GM21737 (cell line): Measurements from ENCODE around the gene CACNA2D4.
A peak's percentile ranks its signal among the peaks of the same experiment; 100 is the strongest.

Source experiments
- ATAC-seq: cut with Tn5 transposase; IDR thresholded peaks from one replicate; pipeline ENCODE4 v1.9.1; 2021; ENCODE audit warnings: mild to moderate bottlenecking, moderate library complexity; ENCODE audit not compliant: unreplicated experiment

CACNA2D4 gene

DNA sequence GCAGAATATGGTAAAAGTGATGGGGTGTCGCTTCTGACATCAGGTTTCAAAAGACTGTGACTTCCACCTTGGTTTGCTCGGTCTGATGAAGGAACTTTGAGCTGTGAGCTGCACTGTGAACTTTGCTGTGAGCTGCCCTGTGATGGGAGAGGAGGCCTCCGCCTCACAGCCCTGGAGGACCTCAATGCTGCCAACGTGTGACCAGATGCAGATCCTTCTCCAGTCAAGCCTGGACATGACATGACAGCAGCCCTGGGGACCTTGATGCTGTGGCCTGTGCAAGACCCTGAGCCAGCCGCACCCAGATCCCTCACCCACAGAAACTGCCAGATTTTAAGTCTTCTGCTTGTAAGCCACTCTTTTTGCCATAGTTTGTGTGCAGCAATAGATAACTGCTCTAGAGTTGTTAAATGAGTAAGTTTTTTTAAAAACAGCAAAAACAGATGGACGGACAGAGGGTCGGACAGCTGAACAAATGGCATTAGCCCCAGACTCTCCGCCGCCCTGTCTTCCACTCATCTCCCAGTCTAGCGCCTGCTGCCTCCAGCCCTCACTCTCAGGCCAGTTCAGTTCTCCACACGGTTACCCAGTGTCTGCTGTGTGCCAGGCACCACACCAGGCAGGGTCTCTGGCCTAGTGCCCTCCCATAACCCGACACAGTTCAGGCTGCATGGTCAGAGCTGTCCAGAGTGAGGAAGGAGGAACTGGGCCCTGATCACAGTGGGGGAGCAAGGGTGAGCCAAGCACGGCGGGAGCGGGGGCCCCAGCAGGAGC, 111.2 kb downstream of the CACNA2D4 start:
- ATAC-seq = no peak

DNA sequence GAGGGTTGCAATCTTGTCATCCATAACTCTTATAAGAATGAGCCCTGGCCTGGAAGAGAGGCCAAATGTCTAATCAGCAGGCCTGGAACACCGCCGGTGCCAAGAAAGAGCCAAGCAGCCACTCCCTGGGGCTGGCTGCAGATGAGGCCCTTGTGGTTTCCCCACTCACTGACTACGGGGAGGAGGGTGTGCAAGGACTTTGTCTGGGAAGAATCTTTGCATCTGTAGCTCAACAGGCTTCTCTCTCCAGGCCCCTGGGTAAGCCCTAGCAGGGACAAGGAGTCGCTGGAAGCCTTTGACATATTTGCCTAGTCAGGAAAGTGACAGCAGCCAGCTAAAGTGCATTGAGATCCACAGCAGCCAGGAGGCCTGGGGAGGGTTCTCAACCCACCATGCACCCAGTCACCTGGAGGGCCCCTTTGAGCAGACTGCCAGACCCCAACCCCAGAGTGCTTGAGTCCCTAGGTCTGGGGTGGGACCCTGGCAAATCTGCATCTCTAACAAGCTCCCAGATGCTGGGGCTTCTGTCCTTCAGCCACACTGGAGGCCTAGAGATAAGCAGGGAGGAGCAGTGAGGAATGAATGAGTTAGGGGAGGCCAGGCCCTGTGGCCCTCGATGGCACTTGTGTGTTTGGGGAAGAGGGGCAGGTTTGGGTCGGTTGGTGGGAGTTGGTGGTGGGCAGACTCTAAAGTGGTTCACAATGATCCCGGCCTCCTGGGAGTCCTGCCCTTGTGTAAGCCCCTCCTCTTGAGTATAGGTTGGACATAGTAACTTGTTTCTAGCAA, 112.0 kb downstream of the CACNA2D4 start:
- ATAC-seq = no peak

DNA sequence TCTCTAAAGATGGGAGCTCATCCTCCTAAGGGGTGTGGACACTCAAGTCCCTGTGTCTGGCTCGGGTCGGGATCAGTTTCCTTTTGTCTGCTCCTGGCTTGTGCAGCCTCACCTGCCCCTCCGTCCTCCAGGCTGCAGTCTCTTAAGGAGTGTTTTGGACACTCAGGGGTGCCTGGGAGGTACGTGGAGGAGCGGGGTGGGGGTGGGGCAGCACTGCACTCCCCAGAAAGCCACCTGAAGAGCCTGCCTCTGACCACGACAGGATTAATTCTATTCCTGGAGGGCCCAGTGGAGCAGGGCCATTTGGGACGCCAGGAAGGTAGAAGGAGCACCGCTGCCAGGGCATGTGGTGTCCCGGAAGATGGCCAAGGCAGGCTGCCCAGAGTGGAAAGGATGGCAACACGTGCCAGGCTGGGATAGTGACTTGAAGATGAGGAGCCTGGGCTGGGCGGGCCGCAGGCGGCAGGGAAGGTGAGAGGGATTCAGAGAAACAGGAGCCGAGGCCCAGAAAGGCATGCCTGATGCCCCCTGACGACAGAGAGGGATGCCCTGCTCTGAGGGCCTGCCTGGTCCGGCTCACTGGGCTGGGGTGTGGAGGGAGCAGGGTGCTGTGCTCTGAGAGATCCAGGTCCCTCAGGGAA, 112.9 kb downstream of the CACNA2D4 start:
- ATAC-seq = no peak

DNA sequence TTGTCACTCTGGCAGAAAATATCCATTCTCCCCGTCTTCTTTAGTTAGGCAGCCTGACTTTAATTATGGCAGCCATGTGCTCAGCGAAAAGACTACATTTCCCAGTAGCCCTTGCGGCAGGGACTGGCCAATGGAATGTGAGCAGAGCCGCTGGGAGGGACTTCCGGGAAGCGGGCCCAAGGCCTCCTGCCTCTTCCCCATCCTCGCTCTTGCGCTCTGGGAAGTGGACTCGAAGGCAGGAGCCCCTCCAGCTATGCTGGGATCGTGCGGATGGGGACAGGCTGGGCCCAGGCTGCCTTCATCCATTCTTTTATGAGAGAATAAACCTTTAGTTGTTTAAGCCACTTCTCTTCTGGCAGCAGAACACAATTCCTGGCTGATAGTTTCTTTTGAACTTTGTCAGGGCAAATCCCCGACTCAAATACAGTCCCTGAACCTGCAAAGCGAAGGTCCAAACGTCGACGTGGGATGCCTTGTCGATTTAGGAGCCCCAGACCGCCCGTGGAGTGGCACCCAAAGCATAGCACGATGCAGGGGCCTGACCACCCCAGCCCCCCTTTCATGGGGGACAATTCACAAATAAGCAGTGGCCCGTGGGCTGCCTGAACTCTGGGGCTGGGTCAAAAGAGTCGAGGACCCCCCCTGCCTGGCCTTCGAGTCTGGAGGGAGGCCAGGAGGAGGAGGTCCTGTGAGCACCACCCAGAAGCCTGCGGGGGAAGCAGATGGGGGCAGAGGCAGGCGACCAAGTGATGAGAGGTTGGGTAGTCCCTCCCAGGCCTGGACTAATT, 113.7 kb downstream of the CACNA2D4 start:
- ATAC-seq = no peak

GRCh38 chr12:1803736-1804135, 114.7 kb downstream of the CACNA2D4 start:
- ATAC-seq = no peak

GRCh38 chr12:1801303-1801975, 117.0 kb downstream of the CACNA2D4 start:
- no peak for ATAC-seq

DNA sequence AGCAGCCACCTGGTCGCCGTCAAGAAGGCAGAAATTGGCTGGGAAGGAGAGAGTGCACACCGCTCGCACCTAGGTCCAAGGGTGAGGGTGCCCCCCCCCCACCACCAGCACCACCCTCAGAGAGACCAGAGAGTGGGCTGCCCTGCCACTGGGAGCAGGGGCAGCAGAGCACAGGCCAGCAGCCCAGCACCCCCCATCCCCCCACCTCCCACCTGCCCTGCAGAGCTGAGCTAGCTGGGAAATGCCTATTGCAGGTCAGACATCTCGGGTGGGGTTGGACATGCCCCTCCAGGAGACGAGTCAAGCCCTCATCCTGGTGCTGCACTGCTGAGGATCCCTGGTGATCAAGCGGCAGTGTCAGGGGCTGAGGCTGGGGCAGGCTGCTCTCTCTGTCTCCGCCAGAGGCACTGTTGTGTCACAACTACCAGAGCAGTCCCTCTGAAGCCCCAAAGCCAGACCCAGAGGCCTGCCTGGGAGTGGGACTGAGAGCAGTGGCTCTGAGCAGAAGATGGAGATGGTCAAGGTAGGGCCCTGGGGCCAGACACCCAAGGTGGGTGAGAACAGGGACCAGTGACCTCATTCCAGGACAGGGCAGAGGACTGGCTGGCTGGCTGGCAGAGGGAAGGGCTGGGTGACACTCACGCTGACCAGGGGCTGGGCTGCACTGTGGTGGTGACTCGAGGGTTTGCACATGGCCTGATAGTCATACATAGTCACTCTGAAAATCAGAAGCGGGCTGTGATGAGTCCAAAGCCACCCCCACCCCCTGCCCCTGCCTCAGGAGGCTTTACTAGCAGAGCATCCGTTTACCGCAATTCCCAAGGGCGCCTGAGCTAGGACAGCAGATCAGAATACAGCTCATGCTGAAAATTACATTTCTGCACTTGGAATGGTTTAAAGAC, 117.8 kb downstream of the CACNA2D4 start:
- ATAC-seq = no peak

GRCh38 chr12:1799882-1800400, 118.5 kb downstream of the CACNA2D4 start:
- no peak for ATAC-seq

GRCh38 chr12:1799051-1799881, 119.2 kb downstream of the CACNA2D4 start:
- ATAC-seq = no peak

GRCh38 chr12:1798641-1799020, 119.8 kb downstream of the CACNA2D4 start:
- ATAC-seq = no peak

- no peak for ATAC-seq
These were observed 120.3 kb downstream of the CACNA2D4 start for GRCh38 chr12:1797991-1798640.

DNA sequence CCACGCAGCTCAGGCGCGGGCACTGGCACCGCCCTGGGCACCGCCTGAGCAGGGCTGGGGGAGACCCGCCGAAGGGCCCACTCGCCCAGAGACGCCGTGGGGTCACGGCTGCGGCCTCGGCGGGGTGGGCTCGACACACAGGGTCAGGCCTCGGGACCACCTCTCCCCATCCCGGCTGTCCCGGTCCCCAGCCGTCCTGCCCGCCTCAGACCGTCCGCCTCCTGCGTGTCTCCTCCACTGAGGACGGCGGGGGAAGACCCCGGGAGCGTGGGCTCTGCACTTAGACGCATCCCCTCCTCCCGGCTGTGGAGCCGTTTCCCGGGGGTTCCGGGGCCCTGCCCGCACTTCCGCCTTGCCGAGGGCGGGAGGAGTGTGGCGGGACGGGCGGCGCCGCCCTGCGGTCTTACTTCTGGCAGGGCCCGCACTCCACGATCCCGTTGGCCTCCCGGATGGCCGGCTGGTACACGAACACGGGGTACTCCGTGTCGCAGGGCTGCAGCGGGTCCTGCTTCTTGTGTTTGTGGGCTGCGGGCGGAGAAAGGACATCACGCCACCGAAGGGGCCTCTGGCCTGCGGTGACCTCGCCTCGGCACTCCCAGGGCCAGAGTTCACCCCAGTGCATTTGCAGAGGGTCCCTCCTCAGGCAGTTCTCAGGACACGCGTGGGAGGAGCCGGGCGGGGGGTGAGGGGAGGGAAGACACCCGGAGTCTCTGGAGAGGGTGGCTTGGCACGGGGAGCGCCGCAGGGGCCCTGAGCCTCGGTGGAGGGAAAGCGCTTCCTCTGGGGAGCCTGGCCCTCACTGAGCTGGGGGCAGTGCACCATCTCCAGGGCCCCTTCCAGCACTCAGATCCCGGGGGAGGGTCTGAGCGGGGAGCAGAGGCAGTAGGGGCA, 121.2 kb downstream of the CACNA2D4 start:
- ATAC-seq = no peak

DNA sequence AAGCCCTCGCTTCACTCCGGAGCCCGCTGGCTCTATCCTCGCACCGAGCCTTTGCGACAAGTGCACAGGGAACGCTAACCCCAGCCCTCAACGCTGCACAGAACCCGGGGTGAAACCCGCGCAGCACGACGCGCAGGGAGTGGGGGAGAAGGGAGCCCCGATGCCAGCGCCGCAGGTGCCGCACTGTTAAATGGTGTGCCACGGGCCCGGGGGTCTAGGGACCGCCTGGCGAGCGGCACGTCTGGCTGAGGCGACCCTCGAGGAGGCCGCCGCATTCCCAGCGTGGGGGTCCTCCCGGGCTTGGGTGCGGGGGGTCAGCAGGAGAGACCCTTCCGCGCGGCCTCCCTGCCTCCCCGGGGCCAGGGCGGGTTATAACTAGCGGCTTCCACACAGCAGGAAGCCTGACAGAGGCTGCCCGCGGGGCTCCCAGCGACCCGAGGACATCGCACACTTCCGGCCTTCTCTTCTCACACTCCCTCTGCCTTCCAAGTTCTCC, 121.9 kb downstream of the CACNA2D4 start:
- peak; percentile 12 for ATAC-seq

- peak; percentile 88 for ATAC-seq
These were observed 122.5 kb downstream of the CACNA2D4 start for GRCh38 chr12:1795785-1796514.

GRCh38 chr12:1795221-1795784, 123.1 kb downstream of the CACNA2D4 start:
- ATAC-seq = no peak
